ENCODE data around the gene STK35. TPM values are rescaled to one million over a fixed set of nuclear protein-coding genes. Genes with fewer than 3 reads are reported as not detected.

Gene STK35
- total RNA-seq (10 to 100 TPM; 17.3 to 18.3 TPM), polyA plus RNA-seq (1 to 10 TPM; 4.5 to 5.9 (median 5.0) TPM), total RNA-seq (33.4 to 54.4 (median 46.5) reads per million in 6 experiments)

DNA sequence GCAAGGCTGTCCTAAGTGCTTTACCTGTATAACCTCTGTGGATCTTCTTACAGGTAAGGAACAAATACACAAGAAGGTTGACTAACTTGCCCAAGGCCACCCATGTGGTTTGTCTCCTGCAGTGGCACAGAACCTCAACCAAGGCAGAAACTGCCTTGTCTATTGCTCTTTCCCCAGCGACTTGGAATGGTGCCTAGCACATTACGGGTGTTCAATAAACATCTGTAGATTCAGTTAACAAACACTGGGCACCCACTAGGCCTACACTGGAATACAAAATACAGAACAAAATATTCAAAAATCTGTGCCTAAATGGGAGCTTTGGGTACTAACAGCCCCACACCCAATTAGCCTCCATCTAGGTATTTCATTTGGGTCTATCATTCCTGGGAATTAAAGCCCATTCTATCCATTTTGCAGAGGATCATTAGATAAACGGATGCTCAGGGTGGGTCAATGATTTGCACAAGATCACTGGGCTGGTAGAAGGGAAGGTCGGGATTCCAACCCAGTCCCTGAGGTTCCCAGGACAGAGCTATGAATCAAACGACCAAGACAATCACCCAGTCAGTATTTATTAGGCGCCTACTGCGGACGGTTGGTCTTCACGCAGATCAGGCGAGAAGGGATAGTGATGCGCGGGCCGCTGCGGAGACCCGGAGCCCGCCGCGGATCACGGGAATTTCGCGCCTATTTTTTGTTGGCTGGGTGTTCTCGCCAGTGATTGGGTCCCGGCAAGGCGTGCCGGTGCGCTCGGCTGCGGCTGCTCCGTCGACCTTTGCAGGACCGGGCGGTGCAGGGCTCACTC, at the start of gene STK35:
STK35 (plus strand) TSS at position 771 of the 808 bp plus-strand sequence. CDS start 55 bp downstream, outside the sequence.
- peaks cover 22 to 45% (median 39%) of the 10 kb centered on the region in 4 donors for H3K4me1 Mint-ChIP-seq
- DNase-seq (peak in 1 of 10 donors; percentile 55), ATAC-seq (peak in 1 of 2 donors; percentile 45)
- peak within 1 kb of the TSS; percentile 98 to 100 (median 100) for H3K27ac Mint-ChIP-seq
- POLR2A ChIA-PET: interaction anchor here (1.1 to 1.5 kb wide), 2 partner anchors 23 to 1268 kb away, joined by 6 read pairs; no protein-coding TSS in a partner anchor
- peak within 1 kb of the TSS; percentile 90 to 98 (median 95) for H3K4me3 Mint-ChIP-seq
- peaks cover 0 to 2% (median 0%) of the 10 kb centered on the region in 5 donors for H3K27me3 Mint-ChIP-seq
- peaks cover 0 to 10% (median 0%) of the 10 kb centered on the region in 3 donors for H3K36me3 Mint-ChIP-seq
- H3K9me3 Mint-ChIP-seq: no peaks in the 10 kb centered on the region

DNA sequence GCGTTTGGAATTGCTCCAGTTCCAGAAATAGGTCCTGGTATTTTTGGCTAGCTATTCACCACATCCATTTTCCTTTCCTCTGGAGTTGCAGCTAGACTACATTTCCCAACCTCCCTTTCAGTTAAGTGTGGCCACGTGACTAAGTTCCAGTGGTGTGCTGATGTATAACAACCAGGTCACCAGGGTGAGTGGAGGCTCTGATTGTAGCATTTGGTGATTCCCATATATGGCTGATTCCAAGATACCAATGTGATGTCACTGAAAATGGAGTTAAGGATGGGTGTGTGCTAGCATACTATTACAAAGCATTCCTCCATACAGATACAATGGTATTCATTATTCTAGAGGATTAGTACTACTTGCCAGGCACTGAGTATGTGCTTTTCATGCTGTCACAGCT, 49.7 kb upstream of the STK35 start:
- Mint-ChIP-seq H3K27me3 (peaks cover 14 to 68% (median 42%) of the 10 kb centered on the region in 5 donors), H3K9me3 (peaks cover 0 to 13% (median 3%) of the 10 kb centered on the region in 9 donors), H3K36me3 (peaks cover 0 to 21% (median 3%) of the 10 kb centered on the region in 3 donors), H3K27ac (no peak overlapping the region), H3K4me3 (no peak overlapping the region), H3K4me1 (no peaks in the 10 kb centered on the region)
- POLR2A ChIA-PET: no interaction called here
- no peak for ATAC-seq
- no peak for DNase-seq

DNA sequence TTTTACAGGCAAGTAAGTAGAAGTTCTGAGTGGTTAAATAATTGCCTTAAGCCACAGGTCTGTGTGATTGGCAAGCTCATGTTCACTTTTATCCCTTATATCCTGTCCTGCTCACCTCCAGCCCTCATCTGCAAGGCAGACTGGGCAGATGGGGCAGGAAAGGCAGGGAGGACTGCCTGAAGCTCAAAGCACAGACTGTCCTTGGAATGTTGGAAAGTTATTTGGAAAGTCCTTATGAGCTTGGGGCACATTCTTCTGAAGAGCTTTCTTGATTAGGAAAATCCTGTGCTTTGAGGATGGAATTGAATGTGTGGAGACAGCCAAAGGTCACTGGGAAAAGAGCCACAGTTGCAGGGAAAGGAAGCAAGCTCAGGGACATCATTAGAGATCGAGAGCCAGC, 48.9 kb upstream of the STK35 start:
- POLR2A ChIA-PET: no interaction called here
- H3K9me3 Mint-ChIP-seq: peaks cover 0 to 21% (median 6%) of the 10 kb centered on the region in 9 donors
- H3K27ac Mint-ChIP-seq: no peak overlapping the region
- H3K36me3 Mint-ChIP-seq: peaks cover 0 to 23% (median 3%) of the 10 kb centered on the region in 3 donors
- H3K4me1 Mint-ChIP-seq: no peaks in the 10 kb centered on the region
- DNase-seq (no peak), ATAC-seq (no peak)
- H3K4me3 Mint-ChIP-seq: no peak overlapping the region
- peaks cover 14 to 76% (median 46%) of the 10 kb centered on the region in 5 donors for H3K27me3 Mint-ChIP-seq

- H3K4me3 Mint-ChIP-seq: no peak overlapping the region
- no peak for DNase-seq
- H3K27me3 Mint-ChIP-seq: peaks cover 18 to 80% (median 54%) of the 10 kb centered on the region in 5 donors
- POLR2A ChIA-PET: no interaction called here
- H3K27ac Mint-ChIP-seq: no peak overlapping the region
- H3K4me1 Mint-ChIP-seq: no peaks in the 10 kb centered on the region
- H3K9me3 Mint-ChIP-seq: peaks cover 0 to 30% (median 10%) of the 10 kb centered on the region in 9 donors
- H3K36me3 Mint-ChIP-seq: peaks cover 0 to 26% (median 3%) of the 10 kb centered on the region in 3 donors
- ATAC-seq: no peak
Measured at GRCh38 chr20:2053615-2054014, 48.0 kb upstream of the STK35 start.

DNA sequence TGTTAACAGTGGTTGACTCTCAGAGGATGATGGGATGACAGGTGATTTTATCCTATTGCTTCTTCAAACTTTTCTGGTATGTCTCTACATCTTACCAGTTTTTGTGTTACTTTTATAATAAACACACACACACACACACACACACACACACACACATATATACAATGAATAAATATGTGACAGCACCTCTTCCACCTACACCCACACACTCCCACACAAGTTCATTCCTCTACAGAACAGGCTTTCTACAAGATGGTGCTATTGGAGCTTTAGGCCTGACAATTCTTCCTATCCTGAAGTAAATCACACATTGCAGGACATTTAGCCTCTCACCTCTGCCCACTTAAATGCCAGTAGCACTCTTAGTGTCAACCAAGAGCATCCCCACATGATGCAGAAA, 46.7 kb upstream of the STK35 start:
- Mint-ChIP-seq H3K4me1 (no peaks in the 10 kb centered on the region), H3K4me3 (no peak overlapping the region), H3K27ac (no peak overlapping the region), H3K9me3 (peaks cover 0 to 32% (median 11%) of the 10 kb centered on the region in 9 donors), H3K27me3 (peaks cover 20 to 72% (median 53%) of the 10 kb centered on the region in 5 donors), H3K36me3 (peaks cover 0 to 28% (median 3%) of the 10 kb centered on the region in 3 donors)
- no peak for ATAC-seq
- no peak for DNase-seq
- POLR2A ChIA-PET: no interaction called here

DNA sequence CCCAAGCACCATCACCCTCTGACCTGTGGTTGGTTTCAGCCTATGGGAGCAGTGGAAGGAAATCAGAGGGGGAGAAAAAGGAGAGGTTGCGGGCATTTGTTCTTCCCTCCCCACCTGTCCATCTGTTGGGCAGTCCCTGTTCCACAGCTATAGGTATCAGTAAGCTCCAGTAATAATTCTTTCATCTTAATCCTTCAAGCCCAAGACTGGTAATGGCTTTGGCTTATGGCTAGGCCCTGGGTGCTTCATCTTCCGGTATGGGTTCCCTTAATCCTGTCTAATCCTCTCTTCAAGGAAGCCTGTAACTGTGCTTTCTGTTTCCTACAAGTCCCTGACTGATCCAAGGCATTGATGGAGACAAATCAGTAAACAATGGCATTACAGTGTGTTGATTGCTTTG, 42.2 kb upstream of the STK35 start:
- Mint-ChIP-seq H3K9me3 (peaks cover 0 to 20% (median 11%) of the 10 kb centered on the region in 9 donors), H3K27ac (no peak overlapping the region), H3K4me1 (no peaks in the 10 kb centered on the region), H3K36me3 (peaks cover 0 to 11% (median 0%) of the 10 kb centered on the region in 3 donors), H3K27me3 (peaks cover 10 to 44% (median 32%) of the 10 kb centered on the region in 5 donors), H3K4me3 (no peak overlapping the region)
- no peak for ATAC-seq
- POLR2A ChIA-PET: no interaction called here
- DNase-seq: no peak

DNA sequence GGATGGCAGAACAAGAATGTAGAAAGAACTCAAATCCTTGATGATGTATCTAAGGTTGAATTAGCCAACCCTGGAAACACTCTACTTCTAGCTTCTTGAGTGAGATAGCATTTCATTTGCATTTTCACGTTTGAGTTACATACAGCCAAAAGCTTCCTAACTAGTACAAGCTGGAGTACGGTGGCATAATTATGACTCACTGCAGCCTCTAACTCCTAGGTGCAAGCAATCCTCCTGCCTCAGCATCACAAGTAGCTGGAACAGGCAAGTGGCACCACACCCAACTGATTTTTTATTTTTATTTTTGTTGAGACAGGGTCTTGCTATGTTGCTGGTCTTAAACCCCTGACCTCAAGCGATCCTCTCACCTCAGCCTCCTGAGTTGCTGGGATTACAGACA, 36.5 kb upstream of the STK35 start:
- Mint-ChIP-seq H3K27ac (no peak overlapping the region), H3K36me3 (peaks cover 0 to 7% (median 0%) of the 10 kb centered on the region in 3 donors), H3K4me1 (no peaks in the 10 kb centered on the region), H3K9me3 (peaks cover 0 to 8% (median 0%) of the 10 kb centered on the region in 9 donors), H3K27me3 (peaks cover 19 to 39% (median 35%) of the 10 kb centered on the region in 5 donors), H3K4me3 (no peak overlapping the region)
- POLR2A ChIA-PET: no interaction called here
- DNase-seq: no peak
- no peak for ATAC-seq

- no peaks in the 10 kb centered on the region for H3K4me1 Mint-ChIP-seq
- H3K9me3 Mint-ChIP-seq: peaks cover 0 to 15% (median 0%) of the 10 kb centered on the region in 9 donors
- no peak overlapping the region for H3K27ac Mint-ChIP-seq
- POLR2A ChIA-PET: no interaction called here
- no peak overlapping the region for H3K4me3 Mint-ChIP-seq
- peaks cover 23 to 50% (median 37%) of the 10 kb centered on the region in 5 donors for H3K27me3 Mint-ChIP-seq
- peaks cover 0 to 9% (median 0%) of the 10 kb centered on the region in 3 donors for H3K36me3 Mint-ChIP-seq
- DNase-seq (no peak), ATAC-seq (no peak)
Measured at GRCh38 chr20:2066461-2067122, 35.0 kb upstream of the STK35 start.

DNA sequence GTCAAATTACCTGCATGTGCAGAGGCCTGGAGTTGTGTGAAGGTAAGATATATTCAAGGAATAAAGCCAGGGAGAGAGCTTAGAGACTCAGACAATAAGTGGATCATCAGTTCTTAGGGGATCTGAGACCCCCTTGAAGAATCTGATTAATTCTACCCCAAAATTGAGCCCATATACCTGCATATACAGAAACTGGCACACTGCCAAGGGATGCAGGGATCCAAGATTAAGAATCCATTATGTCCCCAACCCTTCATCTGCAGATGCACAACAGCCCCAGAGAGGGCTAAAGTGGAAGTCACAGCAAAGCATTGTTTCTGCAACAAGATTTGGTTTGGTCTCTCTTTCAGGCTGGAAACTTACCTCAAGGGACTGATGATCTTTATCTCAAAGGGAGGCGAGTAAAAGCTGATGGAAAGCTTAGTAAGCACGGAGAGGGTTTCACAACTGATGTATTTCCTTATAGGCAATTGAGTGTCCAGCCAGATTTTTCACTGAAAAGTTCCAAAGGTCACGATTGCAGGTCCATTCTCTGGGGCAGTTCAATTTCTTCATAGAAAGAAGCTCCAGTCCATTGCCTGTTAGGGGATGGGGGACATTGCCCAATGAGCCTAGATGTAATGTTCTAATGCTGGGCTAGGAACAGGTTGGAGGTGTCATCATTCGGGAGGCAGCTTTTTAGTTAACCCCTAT, 20.9 kb upstream of the STK35 start:
- Mint-ChIP-seq H3K4me3 (no peak overlapping the region), H3K36me3 (no peaks in the 10 kb centered on the region), H3K27ac (no peak overlapping the region), H3K27me3 (peaks cover 16 to 46% (median 37%) of the 10 kb centered on the region in 5 donors), H3K9me3 (no peaks in the 10 kb centered on the region), H3K4me1 (no peaks in the 10 kb centered on the region)
- DNase-seq (no peak), ATAC-seq (no peak)
- POLR2A ChIA-PET: no interaction called here

DNA sequence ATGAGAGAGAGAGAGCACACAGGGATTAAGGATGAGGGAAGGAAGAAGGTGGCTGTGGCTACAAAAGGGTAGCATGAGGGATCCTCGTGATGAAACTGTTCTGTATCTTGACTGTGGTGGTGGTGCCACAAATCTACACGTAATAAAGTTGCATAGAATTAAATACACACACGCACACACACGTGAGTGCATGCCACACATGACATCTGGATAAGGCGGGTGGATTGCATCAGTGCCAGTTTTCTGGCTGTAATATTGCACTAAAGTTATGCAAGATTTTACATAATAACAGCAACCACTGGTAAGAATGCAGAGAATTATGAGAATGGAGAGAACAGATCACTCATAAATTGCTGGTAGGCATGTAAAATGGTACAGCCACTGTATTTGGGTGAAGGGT, 16.9 kb upstream of the STK35 start:
- no peaks in the 10 kb centered on the region for H3K36me3 Mint-ChIP-seq
- no peak overlapping the region for H3K27ac Mint-ChIP-seq
- H3K4me1 Mint-ChIP-seq: no peaks in the 10 kb centered on the region
- POLR2A ChIA-PET: no interaction called here
- H3K4me3 Mint-ChIP-seq: no peak overlapping the region
- DNase-seq (no peak), ATAC-seq (no peak)
- H3K9me3 Mint-ChIP-seq: no peaks in the 10 kb centered on the region
- peaks cover 24 to 58% (median 38%) of the 10 kb centered on the region in 5 donors for H3K27me3 Mint-ChIP-seq

DNA sequence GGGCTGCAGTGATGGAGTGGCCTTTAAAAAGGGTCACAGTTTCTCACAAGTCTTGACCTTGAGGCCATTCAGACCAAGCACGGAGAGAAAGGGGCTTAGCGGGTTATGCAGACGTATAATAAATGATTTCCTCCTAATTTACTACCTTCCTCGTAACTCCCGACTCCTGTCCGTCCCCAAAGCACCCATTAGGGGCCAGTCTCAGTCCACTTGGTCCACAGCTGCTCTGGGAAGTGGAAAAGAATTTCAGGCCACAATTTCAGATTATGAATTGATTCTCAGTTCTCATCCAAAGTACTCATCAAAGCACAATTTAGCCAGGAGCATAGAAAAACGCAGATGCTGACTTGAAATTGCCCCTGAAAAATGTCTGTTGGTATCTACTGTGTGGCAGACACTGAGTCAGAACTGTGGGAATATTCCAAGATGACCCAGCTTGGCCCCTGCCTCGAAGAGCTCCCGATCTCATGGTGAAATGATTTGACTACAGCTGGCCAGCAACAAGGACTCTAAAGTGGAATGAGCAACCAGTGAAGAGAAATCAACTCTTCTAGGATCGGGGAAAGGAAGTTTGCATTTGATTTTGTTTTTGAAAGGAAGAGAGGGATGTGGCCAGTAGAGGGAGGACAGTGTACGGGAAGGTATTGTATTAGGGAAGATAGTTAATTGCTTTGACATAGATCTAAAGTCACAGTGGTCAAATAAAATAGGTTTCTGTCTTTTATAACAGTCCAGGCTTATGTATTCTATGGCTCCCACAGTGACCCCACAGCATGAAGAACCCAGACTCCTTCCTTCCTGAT, 15.2 kb upstream of the STK35 start:
- H3K9me3 Mint-ChIP-seq: no peaks in the 10 kb centered on the region
- peaks cover 29 to 58% (median 34%) of the 10 kb centered on the region in 5 donors for H3K27me3 Mint-ChIP-seq
- no peak overlapping the region for H3K4me3 Mint-ChIP-seq
- no peak overlapping the region for H3K27ac Mint-ChIP-seq
- POLR2A ChIA-PET: no interaction called here
- no peaks in the 10 kb centered on the region for H3K36me3 Mint-ChIP-seq
- no peaks in the 10 kb centered on the region for H3K4me1 Mint-ChIP-seq
- no peak for DNase-seq
- no peak for ATAC-seq

DNA sequence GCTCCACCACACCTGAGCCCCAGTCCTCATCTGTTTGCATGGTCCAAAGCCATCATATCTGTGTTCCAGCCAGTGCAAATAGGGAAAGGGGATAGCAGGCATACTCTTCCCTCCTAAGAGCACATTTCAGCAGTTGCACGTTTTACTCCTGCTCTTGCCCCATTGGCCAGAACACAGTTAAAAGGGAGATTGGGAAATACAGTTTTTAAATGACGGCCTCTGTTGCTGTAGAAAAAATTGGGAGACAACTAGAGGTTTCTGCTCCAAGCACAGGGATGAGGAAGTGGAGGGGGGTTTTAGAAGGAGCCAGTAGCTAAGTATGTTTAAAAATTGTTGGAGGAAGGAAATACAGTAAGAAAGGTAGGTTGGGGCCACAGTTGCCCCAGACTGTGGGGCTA, 14.6 kb upstream of the STK35 start:
- POLR2A ChIA-PET: no interaction called here
- Mint-ChIP-seq H3K4me3 (no peak overlapping the region), H3K4me1 (no peaks in the 10 kb centered on the region), H3K27ac (no peak overlapping the region), H3K36me3 (no peaks in the 10 kb centered on the region), H3K27me3 (peaks cover 26 to 58% (median 34%) of the 10 kb centered on the region in 5 donors), H3K9me3 (no peaks in the 10 kb centered on the region)
- DNase-seq: no peak
- no peak for ATAC-seq

Data from naive thymus-derived CD8-positive, alpha-beta T cell (primary cell).